Measurements from ENCODE around the gene COL1A1. TPM values are rescaled to one million over a fixed set of nuclear protein-coding genes. Genes with fewer than 3 reads are reported as not detected.

COL1A1 gene
- total and polyA plus RNA-seq, 9 donors: 71.2 to 1,087 (median 523) TPM

DNA sequence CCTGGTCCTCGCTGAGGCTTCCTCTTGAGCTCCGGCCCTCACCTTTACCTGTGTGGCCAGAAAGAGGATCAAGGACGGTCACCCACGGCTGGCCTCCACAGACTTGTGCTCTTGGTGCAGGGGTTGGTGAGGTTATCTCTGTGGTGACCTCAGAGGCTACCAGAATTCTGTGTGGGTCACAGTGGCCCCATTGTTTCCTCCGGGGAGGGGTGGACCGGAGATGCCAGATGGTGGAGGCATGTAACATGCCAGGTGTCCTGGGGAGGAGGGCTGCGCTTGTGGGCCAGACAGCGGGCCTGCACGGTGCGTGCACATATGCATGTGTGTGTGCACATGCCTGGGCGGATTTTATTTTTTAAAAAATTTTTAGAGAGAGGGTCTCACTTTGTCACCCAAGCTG, 29.3 kb downstream of the COL1A1 start:
- Histone ChIP-seq H3K4me1 (ENCODE audit: insufficient read depth) (peaks cover 18% of the 10 kb centered on the region), H3K27me3 (no peaks in the 10 kb centered on the region), H3K27ac (no peak overlapping the region), H3K36me3 (no peaks in the 10 kb centered on the region), H3K9me3 (no peaks in the 10 kb centered on the region), H3K4me3 (no peak overlapping the region)
- TF ChIP-seq EP300 (IDR thresholded peaks at IDR 0.05): no peak
- TF ChIP-seq POLR2A (IDR thresholded peaks at IDR 0.05): no peak
- TF ChIP-seq, protein P1, sequence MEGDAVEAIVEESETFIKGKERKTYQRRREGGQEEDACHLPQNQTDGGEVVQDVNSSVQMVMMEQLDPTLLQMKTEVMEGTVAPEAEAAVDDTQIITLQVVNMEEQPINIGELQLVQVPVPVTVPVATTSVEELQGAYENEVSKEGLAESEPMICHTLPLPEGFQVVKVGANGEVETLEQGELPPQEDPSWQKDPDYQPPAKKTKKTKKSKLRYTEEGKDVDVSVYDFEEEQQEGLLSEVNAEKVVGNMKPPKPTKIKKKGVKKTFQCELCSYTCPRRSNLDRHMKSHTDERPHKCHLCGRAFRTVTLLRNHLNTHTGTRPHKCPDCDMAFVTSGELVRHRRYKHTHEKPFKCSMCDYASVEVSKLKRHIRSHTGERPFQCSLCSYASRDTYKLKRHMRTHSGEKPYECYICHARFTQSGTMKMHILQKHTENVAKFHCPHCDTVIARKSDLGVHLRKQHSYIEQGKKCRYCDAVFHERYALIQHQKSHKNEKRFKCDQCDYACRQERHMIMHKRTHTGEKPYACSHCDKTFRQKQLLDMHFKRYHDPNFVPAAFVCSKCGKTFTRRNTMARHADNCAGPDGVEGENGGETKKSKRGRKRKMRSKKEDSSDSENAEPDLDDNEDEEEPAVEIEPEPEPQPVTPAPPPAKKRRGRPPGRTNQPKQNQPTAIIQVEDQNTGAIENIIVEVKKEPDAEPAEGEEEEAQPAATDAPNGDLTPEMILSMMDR (IDR thresholded peaks at IDR 0.05): no peak
- intact Hi-C loops (cut with DNase I): loop anchor here in 1 of 4 donors (10.0 kb wide), 1 partner anchor 103 kb away; the partner anchor contains the start of gene TMEM92
- 86 to 89% (median 89%) methylated on average over 11 of the region's 11 CpGs for WGBS, 3 donors
- no peak for DNase-seq

DNA sequence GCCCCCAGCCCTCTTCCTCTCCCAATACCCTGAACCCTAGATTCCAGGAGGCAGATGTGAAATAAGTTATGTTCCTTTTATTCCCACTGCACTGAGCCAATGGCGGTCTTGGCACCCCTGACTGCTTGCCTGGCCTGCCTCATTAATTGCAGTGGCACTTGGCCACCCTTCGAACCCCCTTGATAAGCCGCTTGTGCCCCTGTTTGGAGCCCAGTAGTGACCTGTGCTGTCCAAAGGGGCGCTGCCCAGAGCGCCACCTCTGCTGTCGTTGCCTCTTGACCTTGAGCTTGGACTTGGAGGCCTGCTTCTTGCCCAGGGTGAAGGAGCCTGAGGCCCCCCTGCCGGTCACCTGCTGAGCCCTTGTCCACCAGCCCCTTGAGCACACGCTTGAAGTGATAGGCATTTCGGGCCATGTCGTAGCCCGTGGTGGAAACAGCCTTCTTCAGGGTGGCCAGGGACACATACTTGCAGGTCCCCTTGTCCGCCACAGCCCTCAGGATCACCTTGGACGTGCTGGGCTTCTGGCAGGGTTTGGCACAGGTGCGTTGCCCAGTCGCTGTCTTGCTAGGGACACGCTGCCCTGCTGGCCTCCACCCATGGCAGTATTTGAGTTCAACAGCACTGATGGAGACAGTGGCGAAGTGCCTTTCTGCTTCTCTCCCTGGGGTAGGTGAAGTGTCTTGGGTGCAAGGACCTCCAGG, 29.9 kb downstream of the COL1A1 start:
- no peak for DNase-seq
- Histone ChIP-seq H3K4me1 (ENCODE audit: insufficient read depth) (peaks cover 14% of the 10 kb centered on the region), H3K4me3 (no peak overlapping the region), H3K36me3 (no peaks in the 10 kb centered on the region), H3K9me3 (no peaks in the 10 kb centered on the region), H3K27ac (no peak overlapping the region), H3K27me3 (no peaks in the 10 kb centered on the region)
- WGBS, 3 donors: 89 to 95% (median 90%) methylated on average over 17 of the region's 17 CpGs
- TF ChIP-seq, protein P1 (IDR thresholded peaks at IDR 0.05): no peak
- TF ChIP-seq POLR2A (IDR thresholded peaks at IDR 0.05) (no peak), EP300 (IDR thresholded peaks at IDR 0.05) (no peak)
- intact Hi-C loops (cut with DNase I): loop anchor here in 1 of 4 donors (10.0 kb wide), 1 partner anchor 103 kb away; the partner anchor contains the start of gene TMEM92

DNA sequence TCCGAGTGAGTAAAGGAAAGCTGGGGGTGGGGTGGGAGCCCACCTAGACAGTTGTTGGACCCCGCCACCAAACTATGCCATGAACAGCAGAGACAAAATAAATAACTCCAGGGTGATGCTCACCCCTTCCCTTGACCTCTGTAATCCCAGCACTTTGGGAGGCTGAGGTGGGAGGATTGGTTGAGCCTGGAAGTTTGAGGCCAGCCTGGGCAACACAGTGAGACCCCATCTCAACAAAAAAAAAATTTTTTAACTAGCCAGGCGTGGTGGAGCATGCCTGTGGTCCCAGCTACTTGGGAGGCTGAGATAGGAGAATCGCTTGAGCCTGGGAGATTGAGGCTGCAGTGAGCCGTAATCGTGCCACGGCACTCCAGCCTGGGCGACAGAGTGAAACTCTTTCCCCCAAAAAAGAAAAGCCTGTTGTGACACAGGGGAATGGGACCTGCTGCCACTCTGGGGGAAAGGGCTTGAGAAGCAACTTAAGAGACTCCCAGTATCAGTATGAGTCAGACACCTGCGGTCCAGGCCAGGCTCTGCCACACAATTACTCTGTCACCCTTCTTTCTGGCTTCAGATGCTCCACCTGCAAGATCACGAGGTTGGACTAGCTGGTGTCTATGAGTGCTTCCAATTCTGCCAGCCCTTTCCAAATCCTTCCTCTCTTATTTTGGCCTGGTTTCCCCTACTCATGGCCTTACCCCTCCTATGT, 30.6 kb downstream of the COL1A1 start:
- intact Hi-C loops (cut with DNase I): loop anchor here in 1 of 4 donors (10.0 kb wide), 1 partner anchor 104 kb away; the partner anchor contains the start of gene TMEM92

DNA sequence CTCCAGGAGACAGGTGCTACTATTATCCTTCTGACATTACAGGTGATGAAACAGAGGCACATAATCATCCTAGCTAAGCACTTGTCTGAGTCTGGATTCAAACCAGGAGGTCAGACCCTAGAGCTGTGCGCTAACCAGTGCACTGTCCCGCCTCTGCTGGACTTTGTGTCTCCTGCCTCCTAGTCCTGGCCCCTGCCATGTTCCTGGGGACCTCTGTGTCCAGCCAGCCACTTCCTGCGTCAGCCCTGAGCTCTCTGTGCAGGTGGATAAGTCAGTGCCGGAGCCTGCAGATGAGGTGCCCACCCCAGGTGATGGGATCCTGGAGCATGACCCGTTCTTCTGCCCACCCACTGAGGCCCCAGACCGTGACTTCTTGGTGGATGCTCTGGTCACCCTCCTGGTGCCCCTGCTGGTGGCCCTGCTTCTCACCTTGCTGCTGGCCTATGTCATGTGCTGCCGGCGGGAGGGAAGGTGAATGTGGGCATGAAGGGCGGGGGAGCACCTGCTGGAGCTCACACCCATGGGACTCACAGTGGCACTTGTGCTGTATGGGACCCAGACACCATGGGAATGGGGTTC, 31.5 kb downstream of the COL1A1 start:
- H3K4me3 ChIP-seq: no peak overlapping the region
- no peak for TF ChIP-seq POLR2A (IDR thresholded peaks at IDR 0.05)
- no peak for TF ChIP-seq EP300 (IDR thresholded peaks at IDR 0.05)
- TF ChIP-seq, protein P1 (IDR thresholded peaks at IDR 0.05): no peak
- peaks cover 6% of the 10 kb centered on the region for H3K4me1 ChIP-seq (ENCODE audit: insufficient read depth)
- no peaks in the 10 kb centered on the region for H3K36me3 ChIP-seq
- H3K27ac ChIP-seq: no peak overlapping the region
- WGBS, 3 donors: 89 to 93% (median 89%) methylated on average over 8 to 9 of the region's 9 CpGs
- H3K27me3 ChIP-seq: no peaks in the 10 kb centered on the region
- intact Hi-C loops (cut with DNase I): loop anchor here in 3 of 4 donors (1.0 to 10.0 kb wide), 5 partner anchors 55 to 127 kb away; partner anchors contain the start of gene TMEM92 (in 1 of the 3)
- DNase-seq: no peak
- no peaks in the 10 kb centered on the region for H3K9me3 ChIP-seq

More for the DNA sequence above, 30.6 kb downstream of the COL1A1 start:
- 91 to 96% (median 94%) methylated on average over 10 of the region's 10 CpGs for WGBS, 3 donors
- Histone ChIP-seq H3K9me3 (no peaks in the 10 kb centered on the region), H3K4me1 (ENCODE audit: insufficient read depth) (peaks cover 13% of the 10 kb centered on the region), H3K36me3 (no peaks in the 10 kb centered on the region), H3K27ac (no peak overlapping the region), H3K4me3 (no peak overlapping the region), H3K27me3 (no peaks in the 10 kb centered on the region)
- TF ChIP-seq POLR2A (IDR thresholded peaks at IDR 0.05) (no peak), EP300 (IDR thresholded peaks at IDR 0.05) (no peak)
- TF ChIP-seq, protein P1 (IDR thresholded peaks at IDR 0.05): no peak
- no peak for DNase-seq

Data from ovary (tissue), 9 donors.